HEK293 (cell line): Measurements from ENCODE around the gene SQOR.

Experiments used
- CTCF ChIA-PET: fragments of 350-600 bp; formaldehyde crosslinking; extraction: SDS; loops from one replicate; lab custom pipeline; 2021; ENCODE audit warnings: antibody characterized with exemption; lab: Yijun Ruan, JAX
- POLR2A ChIA-PET: fragments of 300-600 bp; formaldehyde crosslinking; extraction: SDS; loops from one replicate; lab custom pipeline; 2020; ENCODE audit warnings: antibody characterized with exemption, inconsistent platforms; lab: Yijun Ruan, JAX
- H3K27ac ChIP-seq: fragments of 200-500 bp; sonication (Bioruptor generic); 2 replicates; pipeline ENCODE4 v1.5.1; 2014; ENCODE audit warnings: low read depth, low read length, control low read depth, inconsistent platforms; ENCODE audit errors: extremely low read depth
- H3K36me3 ChIP-seq, 2 experiments: fragments of 200-500 bp in 1 of 2; sonication (Bioruptor generic) in 1 of 2; 1 replicate in 1 of 2; 2 replicates in 1 of 2; pipeline ENCODE4 v1.5.1; 2014 to 2017; ENCODE audit warnings: inconsistent platforms in 2 of 2, low read length in 2 of 2; ENCODE audit not compliant: control insufficient read depth in 2 of 2, insufficient read depth in 1 of 2
- H3K4me1 ChIP-seq: fragments of 200-500 bp; sonication (Bioruptor generic); 2 replicates; pipeline ENCODE4 v1.5.1; 2014; ENCODE audit warnings: mild to moderate bottlenecking, low read length, inconsistent platforms; ENCODE audit not compliant: control insufficient read depth, insufficient read depth
- H3K4me3 ChIP-seq: 2 replicates; pipeline ENCODE4 v1.5.1; 2011; ENCODE audit warnings: low read depth, mild to moderate bottlenecking, control low read depth, low read length, moderate library complexity
- H3K9me3 ChIP-seq: fragments of 200-500 bp; sonication (Bioruptor generic); 2 replicates; pipeline ENCODE4 v1.5.1; 2014; ENCODE audit warnings: low read depth, low read length, inconsistent platforms; ENCODE audit not compliant: control insufficient read depth, insufficient read depth
- BCL6B ChIP-seq: fragments of 450-650 bp; formaldehyde crosslinking; IDR thresholded peaks from 2 replicates; pipeline ENCODE4 v1.5.1; 2017; ENCODE audit warnings: missing biosample characterization, missing genetic modification characterization
- CTCF ChIP-seq: fragments of 450-650 bp; formaldehyde crosslinking; IDR thresholded peaks from 2 replicates; pipeline ENCODE4 v1.5.1; 2016; ENCODE audit warnings: missing biosample characterization, missing genetic modification characterization
- HOXA7 ChIP-seq: sonication (generic); formaldehyde crosslinking; IDR thresholded peaks from 2 replicates; pipeline ENCODE4 v1.8.1; 2022; ENCODE audit warnings: missing genetic modification reagents, borderline replicate concordance
- KLF1 ChIP-seq: fragments of 450-650 bp; formaldehyde crosslinking; IDR thresholded peaks from 2 replicates; pipeline ENCODE4 v1.5.1; 2016; ENCODE audit warnings: missing biosample characterization, missing genetic modification characterization
- MZF1 ChIP-seq: fragments of 450-650 bp; formaldehyde crosslinking; IDR thresholded peaks from 2 replicates; pipeline ENCODE4 v1.5.1; 2017; ENCODE audit warnings: missing biosample characterization, missing genetic modification characterization, borderline replicate concordance
- PRDM10 ChIP-seq: fragments of 450-650 bp; formaldehyde crosslinking; IDR thresholded peaks from 2 replicates; pipeline ENCODE4 v1.5.1; 2016; ENCODE audit warnings: missing biosample characterization, missing genetic modification characterization
- ZBTB21 ChIP-seq: fragments of 450-650 bp; formaldehyde crosslinking; IDR thresholded peaks from 2 replicates; pipeline ENCODE4 v1.5.1; 2017; ENCODE audit warnings: missing biosample characterization, missing genetic modification characterization
- ZNF121 ChIP-seq: fragments of 450-650 bp; formaldehyde crosslinking; IDR thresholded peaks from 2 replicates; pipeline ENCODE4 v1.5.1; 2016; ENCODE audit warnings: missing biosample characterization, missing genetic modification characterization
- ZNF146 ChIP-seq: fragments of 450-650 bp; formaldehyde crosslinking; IDR thresholded peaks from 2 replicates; pipeline ENCODE4 v1.5.1; 2016; ENCODE audit warnings: missing biosample characterization, missing genetic modification characterization
- ZNF2 ChIP-seq: fragments of 450-650 bp; formaldehyde crosslinking; IDR thresholded peaks from 2 replicates; pipeline ENCODE4 v1.5.1; 2016; ENCODE audit warnings: missing biosample characterization, missing genetic modification characterization
- ZNF202 ChIP-seq: fragments of 450-650 bp; formaldehyde crosslinking; IDR thresholded peaks from 2 replicates; pipeline ENCODE4 v1.5.1; 2016; ENCODE audit warnings: missing biosample characterization, missing genetic modification characterization, borderline replicate concordance
- ZNF221 ChIP-seq: fragments of 450-650 bp; formaldehyde crosslinking; IDR thresholded peaks from 2 replicates; pipeline ENCODE4 v1.5.1; 2017; ENCODE audit warnings: missing biosample characterization, missing genetic modification characterization, borderline replicate concordance
- ZNF426 ChIP-seq: fragments of 450-650 bp; formaldehyde crosslinking; IDR thresholded peaks from 2 replicates; pipeline ENCODE4 v1.5.1; 2017; ENCODE audit warnings: missing biosample characterization, missing genetic modification characterization, mild to moderate bottlenecking, inconsistent platforms, moderate library complexity
- ZNF521 ChIP-seq: fragments of 450-650 bp; formaldehyde crosslinking; IDR thresholded peaks from 2 replicates; pipeline ENCODE4 v1.5.1; 2017; ENCODE audit warnings: missing biosample characterization, mild to moderate bottlenecking, missing genetic modification characterization
- ZNF580 ChIP-seq: fragments of 450-650 bp; formaldehyde crosslinking; IDR thresholded peaks from 2 replicates; pipeline ENCODE4 v1.5.1; 2016; ENCODE audit warnings: missing biosample characterization, missing genetic modification characterization
- ZNF600 ChIP-seq: fragments of 450-650 bp; formaldehyde crosslinking; IDR thresholded peaks from 2 replicates; pipeline ENCODE4 v1.5.1; 2016; ENCODE audit warnings: missing biosample characterization, missing genetic modification characterization
- ZNF610 ChIP-seq: fragments of 450-650 bp; formaldehyde crosslinking; IDR thresholded peaks from 2 replicates; pipeline ENCODE4 v1.5.1; 2016; ENCODE audit warnings: missing biosample characterization, missing genetic modification characterization, borderline replicate concordance
- ZNF624 ChIP-seq: fragments of 450-650 bp; formaldehyde crosslinking; IDR thresholded peaks from 2 replicates; pipeline ENCODE4 v1.5.1; 2017; ENCODE audit warnings: missing biosample characterization, missing genetic modification characterization
- ZNF639 ChIP-seq: fragments of 450-650 bp; formaldehyde crosslinking; IDR thresholded peaks from 2 replicates; pipeline ENCODE4 v1.5.1; 2016; ENCODE audit warnings: missing biosample characterization, missing genetic modification characterization
- ZNF658 ChIP-seq: fragments of 450-650 bp; formaldehyde crosslinking; IDR thresholded peaks from 2 replicates; pipeline ENCODE4; 2016; ENCODE audit warnings: missing biosample characterization, missing genetic modification characterization

The SQOR gene

GRCh38 chr15:45587095-45587862, 47.5 kb upstream of the SQOR start, which contains the start of gene BLOC1S6 (continued):
- TF ChIP-seq ZNF610 (tag by site-specific recombination) = no peak
- TF ChIP-seq KLF1 (tag by site-specific recombination) = peak; percentile 49; the same call in 1 of the 2 replicates
- TF ChIP-seq ZNF221 (tag by site-specific recombination) = no peak
- no peak for TF ChIP-seq ZNF658
- 0 out of 2 replicates have a peak, but pooled peaks have one; percentile 33 for TF ChIP-seq ZNF146 (tag by site-specific recombination)
- peak; percentile 95 for TF ChIP-seq ZNF2 (tag by site-specific recombination)
- no peak for TF ChIP-seq ZNF521 (tag by site-specific recombination)
- no peak for TF ChIP-seq ZNF202 (tag by site-specific recombination)
- no peak for TF ChIP-seq ZNF121 (tag by site-specific recombination)
- no peak for TF ChIP-seq ZNF624 (tag by site-specific recombination)
- TF ChIP-seq ZBTB21 (tag by site-specific recombination) = peak; percentile 71
- TF ChIP-seq MZF1 (tag by site-specific recombination) = peak; percentile 58; the same call in 1 of the 2 replicates

GRCh38 chr15:45587863-45588170, 47.0 kb upstream of the SQOR start:
- ChIA-PET CTCF (interaction anchor here (1.0 to 2.3 kb wide), 3 partner anchors 15 to 158 kb away, joined by 3 to 8 read pairs (median 4); no protein-coding TSS in a partner anchor), POLR2A (interaction anchor here (0.7 to 1.9 kb wide), 3 partner anchors 15 to 186 kb away, joined by 3 to 7 read pairs (median 4); a partner anchor contains a TSS)
- H3K27ac ChIP-seq = peak overlapping the region; percentile 67
- no peaks in the 10 kb centered on the region for H3K9me3 ChIP-seq
- no peak for TF ChIP-seq CTCF (tag by site-specific recombination)
- TF ChIP-seq BCL6B (tag by site-specific recombination) = no peak
- TF ChIP-seq ZNF580 (tag by site-specific recombination) = no peak
- TF ChIP-seq ZNF600 = no peak
- no peak for TF ChIP-seq ZNF639 (tag by site-specific recombination)
- TF ChIP-seq HOXA7 (CRISPR knock-in tag) = no peak
- TF ChIP-seq PRDM10 = no peak
- no peak for TF ChIP-seq ZNF426 (tag by site-specific recombination)
- H3K4me1 ChIP-seq = peaks cover 3% of the 10 kb centered on the region; the same call in 1 of the 2 replicates
- H3K36me3 ChIP-seq = peaks cover 0 to 6% of the 10 kb centered on the region in 2 experiments; a peak in 1 of 3 replicates
- H3K4me3 ChIP-seq = peak overlapping the region; percentile 88
